ENCODE measurements around the gene FAM50B. TPM values are rescaled to one million over a fixed set of nuclear protein-coding genes. Genes with fewer than 3 reads are reported as not detected.

FAM50B gene
- total RNA-seq, 4 donors from 2014 or later: 4.6 to 12.9 (median 11.8) TPM

- no peaks in the 10 kb centered on the region for H3K9me3 ChIP-seq
- H3K36me3 ChIP-seq: no peaks in the 10 kb centered on the region
- TF ChIP-seq CTCF (IDR thresholded peaks at IDR 0.05) (peak in 5 of 6 experiments; percentile 28 to 58 (median 52)), POLR2A (IDR thresholded peaks at IDR 0.05) (no peak)
- H3K27ac ChIP-seq: peak overlapping the region; percentile 80 to 94 (median 92)
- H3K27me3 ChIP-seq: no peaks in the 10 kb centered on the region
- no peak for DNase-seq
- peaks cover 24 to 62% (median 31%) of the 10 kb centered on the region in 3 donors for H3K4me1 ChIP-seq
- peak overlapping the region in 3 of 4 donors; percentile 9 to 37 (median 14) for H3K4me3 ChIP-seq
- WGBS, 2 donors: 26 to 27% methylated on average over 5 to 13 of the region's 15 CpGs
- intact Hi-C loops (cut with DNase I): loop anchor here (10.0 kb wide), 1 partner anchor 71 kb away; the partner anchor contains the start of gene PXDC1
These were observed 23.8 kb upstream of the FAM50B start for GRCh38 chr6:3825331-3825831.

- DNase-seq: no peak
- intact Hi-C loops (cut with DNase I): loop anchor here (10.0 kb wide), 1 partner anchor 71 kb away; the partner anchor contains the start of gene PXDC1
- Histone ChIP-seq H3K9me3 (no peaks in the 10 kb centered on the region), H3K36me3 (no peaks in the 10 kb centered on the region), H3K4me1 (peaks cover 24 to 57% (median 31%) of the 10 kb centered on the region in 3 donors), H3K4me3 (peak overlapping the region in 3 of 4 donors; percentile 9 to 37 (median 14)), H3K27me3 (no peaks in the 10 kb centered on the region), H3K27ac (peak overlapping the region; percentile 80 to 94 (median 92))
- 13 to 22% methylated on average over 12 to 15 of the region's 15 CpGs for WGBS, 2 donors
- TF ChIP-seq CTCF (IDR thresholded peaks at IDR 0.05): no peak
- TF ChIP-seq POLR2A (IDR thresholded peaks at IDR 0.05): peak in 1 of 4 donors; percentile 13
These were observed 23.2 kb upstream of the FAM50B start for GRCh38 chr6:3825851-3826581.

GRCh38 chr6:3829285-3829684 lies 19.9 kb upstream of the FAM50B start:
- no peak for TF ChIP-seq CTCF (IDR thresholded peaks at IDR 0.05)
- DNase-seq: no peak
- Histone ChIP-seq H3K4me3 (no peak overlapping the region), H3K9me3 (no peaks in the 10 kb centered on the region), H3K36me3 (no peaks in the 10 kb centered on the region), H3K4me1 (peaks cover 12 to 30% (median 19%) of the 10 kb centered on the region in 3 donors), H3K27ac (no peak overlapping the region), H3K27me3 (no peaks in the 10 kb centered on the region)
- 87 to 95% methylated on average over 5 of the region's 5 CpGs for WGBS, 2 donors
- intact Hi-C loops (cut with DNase I): loop anchor here (10.0 kb wide), 1 partner anchor 74 kb away; the partner anchor contains the start of gene PXDC1

GRCh38 chr6:3830806-3831205 lies 18.4 kb upstream of the FAM50B start:
- TF ChIP-seq CTCF (IDR thresholded peaks at IDR 0.05) (no peak), POLR2A (IDR thresholded peaks at IDR 0.05) (no peak)
- DNase-seq: no peak
- H3K4me3 ChIP-seq: no peak overlapping the region
- 83 to 89% methylated on average over 4 of the region's 4 CpGs for WGBS, 2 donors
- intact Hi-C loops (cut with DNase I): no loop called here
- peaks cover 0 to 15% (median 8%) of the 10 kb centered on the region in 3 donors for H3K4me1 ChIP-seq
- no peaks in the 10 kb centered on the region for H3K9me3 ChIP-seq
- H3K27ac ChIP-seq: no peak overlapping the region
- H3K36me3 ChIP-seq: no peaks in the 10 kb centered on the region
- no peaks in the 10 kb centered on the region for H3K27me3 ChIP-seq

All from esophagus squamous epithelium (tissue), 5 donors.